ENCODE measurements around the gene SPAG5. TPM values are rescaled to one million over a fixed set of nuclear protein-coding genes. Genes with fewer than 3 reads are reported as not detected.
A peak's percentile ranks its signal among the peaks of the same experiment; 100 is the strongest.

The SPAG5 gene
- total and polyA plus RNA-seq, 9 of the 15 experiments (the other 6 are each of a cell fraction or from before 2014, with no cell fraction given), result 94.4 to 286 (median 151) TPM

DNA sequence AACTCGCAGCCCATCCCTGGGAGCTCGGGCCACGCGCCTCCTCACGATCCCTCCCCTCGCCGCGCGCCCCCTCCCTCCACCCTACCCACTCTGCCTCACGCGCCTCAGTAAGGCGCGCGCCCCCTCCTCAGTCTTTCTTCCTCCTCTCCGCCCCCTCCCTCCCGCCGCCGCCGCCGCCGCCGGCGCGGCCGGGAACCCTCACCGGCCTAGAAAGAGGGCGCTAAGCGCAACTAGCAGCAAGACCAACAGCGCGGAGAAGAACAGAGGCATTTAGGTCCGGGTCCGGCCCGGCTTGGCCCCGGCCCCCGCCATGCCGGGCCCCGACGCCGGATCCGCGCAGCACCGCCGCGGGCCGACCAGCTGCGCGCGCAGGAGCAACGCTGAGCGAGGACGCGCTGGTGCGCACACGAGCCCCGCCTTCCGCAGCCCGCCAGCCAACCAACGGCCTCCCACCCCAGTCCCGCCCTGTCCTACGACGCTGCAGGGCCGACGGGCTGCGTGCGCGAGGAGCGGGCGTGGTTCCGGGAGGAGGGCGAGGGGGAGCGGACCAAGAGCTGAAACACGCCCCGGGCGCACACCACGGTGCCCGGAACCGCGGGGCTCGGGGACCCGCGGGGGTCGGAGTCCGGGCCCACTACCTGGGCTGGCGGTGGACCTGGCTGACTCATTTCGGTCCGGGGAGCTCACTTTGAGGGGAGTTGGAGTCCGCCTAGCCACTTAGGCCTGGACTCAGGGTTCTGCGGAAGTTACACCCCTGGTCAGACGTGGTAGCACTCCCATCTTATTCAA is 46.2 kb upstream of the SPAG5 start, which contains the start of gene BLTP2 (continued):
- TF ChIP-seq, protein P1, sequence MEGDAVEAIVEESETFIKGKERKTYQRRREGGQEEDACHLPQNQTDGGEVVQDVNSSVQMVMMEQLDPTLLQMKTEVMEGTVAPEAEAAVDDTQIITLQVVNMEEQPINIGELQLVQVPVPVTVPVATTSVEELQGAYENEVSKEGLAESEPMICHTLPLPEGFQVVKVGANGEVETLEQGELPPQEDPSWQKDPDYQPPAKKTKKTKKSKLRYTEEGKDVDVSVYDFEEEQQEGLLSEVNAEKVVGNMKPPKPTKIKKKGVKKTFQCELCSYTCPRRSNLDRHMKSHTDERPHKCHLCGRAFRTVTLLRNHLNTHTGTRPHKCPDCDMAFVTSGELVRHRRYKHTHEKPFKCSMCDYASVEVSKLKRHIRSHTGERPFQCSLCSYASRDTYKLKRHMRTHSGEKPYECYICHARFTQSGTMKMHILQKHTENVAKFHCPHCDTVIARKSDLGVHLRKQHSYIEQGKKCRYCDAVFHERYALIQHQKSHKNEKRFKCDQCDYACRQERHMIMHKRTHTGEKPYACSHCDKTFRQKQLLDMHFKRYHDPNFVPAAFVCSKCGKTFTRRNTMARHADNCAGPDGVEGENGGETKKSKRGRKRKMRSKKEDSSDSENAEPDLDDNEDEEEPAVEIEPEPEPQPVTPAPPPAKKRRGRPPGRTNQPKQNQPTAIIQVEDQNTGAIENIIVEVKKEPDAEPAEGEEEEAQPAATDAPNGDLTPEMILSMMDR (IDR thresholded peaks at IDR 0.05 in 2 of 3, conservative IDR thresholded peaks at IDR 0.05 in 1 of 3; ENCODE audit: insufficient read depth in 2 of 3, low read depth in 1 of 3, low read length in 3 of 3), result no peak
- TF ChIP-seq HOXB6 (CRISPR knock-in tag; IDR thresholded peaks at IDR 0.05; ENCODE audit: borderline replicate concordance) (no peak), ZC3H4 (CRISPR knock-in tag; IDR thresholded peaks at IDR 0.05; ENCODE audit: borderline replicate concordance) (no peak), FOXJ2 (tag; IDR thresholded peaks at IDR 0.05) (no peak; the same call in 1 of the 2 replicates), NONO (IDR thresholded peaks at IDR 0.05; ENCODE audit: low read depth in 2 of 2, low read length in 1 of 2) (peak in 1 of 2 experiments; percentile 56; a peak in 2 of 4 replicates), COPS2 (conservative IDR thresholded peaks at IDR 0.05) (no peak), FOXA1 (IDR thresholded peaks at IDR 0.05; ENCODE audit: borderline replicate concordance) (no peak), DDX20 (tag; IDR thresholded peaks at IDR 0.05; ENCODE audit: low read depth) (no peak), ARID2 (IDR thresholded peaks at IDR 0.05) (no peak), ZNF253 (CRISPR knock-in tag; conservative IDR thresholded peaks at IDR 0.05) (no peak), ZNF232 (CRISPR knock-in tag; IDR thresholded peaks at IDR 0.05) (no peak), ZNF830 (CRISPR knock-in tag; IDR thresholded peaks at IDR 0.05) (no peak)
- TF ChIP-seq, protein P2, sequence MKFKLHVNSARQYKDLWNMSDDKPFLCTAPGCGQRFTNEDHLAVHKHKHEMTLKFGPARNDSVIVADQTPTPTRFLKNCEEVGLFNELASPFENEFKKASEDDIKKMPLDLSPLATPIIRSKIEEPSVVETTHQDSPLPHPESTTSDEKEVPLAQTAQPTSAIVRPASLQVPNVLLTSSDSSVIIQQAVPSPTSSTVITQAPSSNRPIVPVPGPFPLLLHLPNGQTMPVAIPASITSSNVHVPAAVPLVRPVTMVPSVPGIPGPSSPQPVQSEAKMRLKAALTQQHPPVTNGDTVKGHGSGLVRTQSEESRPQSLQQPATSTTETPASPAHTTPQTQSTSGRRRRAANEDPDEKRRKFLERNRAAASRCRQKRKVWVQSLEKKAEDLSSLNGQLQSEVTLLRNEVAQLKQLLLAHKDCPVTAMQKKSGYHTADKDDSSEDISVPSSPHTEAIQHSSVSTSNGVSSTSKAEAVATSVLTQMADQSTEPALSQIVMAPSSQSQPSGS (CRISPR knock-in tag; IDR thresholded peaks at IDR 0.05), result no peak
- TF ChIP-seq, protein P3, sequence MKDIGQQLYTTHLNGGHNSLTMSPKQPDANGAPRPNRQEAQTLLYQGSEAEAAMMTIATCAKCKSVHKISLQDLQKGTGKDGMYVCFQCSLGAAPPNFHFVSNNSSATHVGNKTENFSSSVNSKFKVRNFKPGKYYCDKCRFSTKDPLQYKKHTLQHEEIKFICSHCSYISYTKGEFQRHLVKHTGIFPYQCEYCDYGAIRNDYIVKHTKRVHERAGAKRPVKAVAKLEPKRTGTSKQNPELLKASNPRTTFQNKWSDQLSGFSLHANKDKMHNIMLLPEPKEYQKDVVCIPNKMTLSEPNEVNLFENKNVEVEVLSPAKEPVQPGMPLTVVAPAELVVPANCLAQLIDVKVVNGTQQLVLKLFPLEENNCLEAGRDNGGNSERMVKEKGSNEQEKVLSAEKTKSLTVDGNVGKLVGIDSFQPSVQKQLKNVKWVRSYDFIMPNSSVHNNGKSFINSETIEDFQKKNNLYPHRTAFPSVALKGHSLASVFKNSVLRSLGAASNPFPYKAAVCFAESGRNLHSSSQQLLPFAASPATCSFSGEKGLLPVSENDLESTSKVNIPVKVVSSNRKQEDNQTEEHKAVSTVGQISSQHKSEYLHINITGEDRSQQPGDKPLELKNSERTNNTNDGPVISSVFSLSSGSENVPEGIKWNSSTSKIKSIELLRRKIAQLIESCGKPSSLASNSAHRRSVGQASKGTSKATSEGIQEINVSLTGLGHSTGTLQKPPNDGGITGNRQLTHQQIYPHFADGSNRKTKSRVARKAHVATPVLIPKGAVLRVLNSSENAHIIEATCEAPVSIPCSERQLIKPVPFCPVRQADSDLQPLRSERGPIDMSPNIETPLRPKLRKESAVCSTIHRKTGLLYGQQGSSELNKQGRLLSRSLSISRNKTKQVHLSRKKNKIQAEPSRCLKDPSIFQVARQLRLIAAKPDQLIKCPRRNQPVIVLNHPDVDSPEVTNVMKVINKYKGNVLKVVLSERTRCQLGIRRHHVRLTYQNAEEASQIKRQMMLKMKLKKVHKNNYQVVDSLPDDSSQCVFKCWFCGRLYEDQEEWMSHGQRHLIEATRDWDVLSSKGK (CRISPR knock-in tag; IDR thresholded peaks at IDR 0.05), result no peak
- TF ChIP-seq, protein P4, sequence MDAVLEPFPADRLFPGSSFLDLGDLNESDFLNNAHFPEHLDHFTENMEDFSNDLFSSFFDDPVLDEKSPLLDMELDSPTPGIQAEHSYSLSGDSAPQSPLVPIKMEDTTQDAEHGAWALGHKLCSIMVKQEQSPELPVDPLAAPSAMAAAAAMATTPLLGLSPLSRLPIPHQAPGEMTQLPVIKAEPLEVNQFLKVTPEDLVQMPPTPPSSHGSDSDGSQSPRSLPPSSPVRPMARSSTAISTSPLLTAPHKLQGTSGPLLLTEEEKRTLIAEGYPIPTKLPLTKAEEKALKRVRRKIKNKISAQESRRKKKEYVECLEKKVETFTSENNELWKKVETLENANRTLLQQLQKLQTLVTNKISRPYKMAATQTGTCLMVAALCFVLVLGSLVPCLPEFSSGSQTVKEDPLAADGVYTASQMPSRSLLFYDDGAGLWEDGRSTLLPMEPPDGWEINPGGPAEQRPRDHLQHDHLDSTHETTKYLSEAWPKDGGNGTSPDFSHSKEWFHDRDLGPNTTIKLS (IDR thresholded peaks at IDR 0.05; ENCODE audit: borderline replicate concordance, low read depth), result peak; percentile 64; the same call in 1 of the 2 replicates
- TF ChIP-seq, protein P5, sequence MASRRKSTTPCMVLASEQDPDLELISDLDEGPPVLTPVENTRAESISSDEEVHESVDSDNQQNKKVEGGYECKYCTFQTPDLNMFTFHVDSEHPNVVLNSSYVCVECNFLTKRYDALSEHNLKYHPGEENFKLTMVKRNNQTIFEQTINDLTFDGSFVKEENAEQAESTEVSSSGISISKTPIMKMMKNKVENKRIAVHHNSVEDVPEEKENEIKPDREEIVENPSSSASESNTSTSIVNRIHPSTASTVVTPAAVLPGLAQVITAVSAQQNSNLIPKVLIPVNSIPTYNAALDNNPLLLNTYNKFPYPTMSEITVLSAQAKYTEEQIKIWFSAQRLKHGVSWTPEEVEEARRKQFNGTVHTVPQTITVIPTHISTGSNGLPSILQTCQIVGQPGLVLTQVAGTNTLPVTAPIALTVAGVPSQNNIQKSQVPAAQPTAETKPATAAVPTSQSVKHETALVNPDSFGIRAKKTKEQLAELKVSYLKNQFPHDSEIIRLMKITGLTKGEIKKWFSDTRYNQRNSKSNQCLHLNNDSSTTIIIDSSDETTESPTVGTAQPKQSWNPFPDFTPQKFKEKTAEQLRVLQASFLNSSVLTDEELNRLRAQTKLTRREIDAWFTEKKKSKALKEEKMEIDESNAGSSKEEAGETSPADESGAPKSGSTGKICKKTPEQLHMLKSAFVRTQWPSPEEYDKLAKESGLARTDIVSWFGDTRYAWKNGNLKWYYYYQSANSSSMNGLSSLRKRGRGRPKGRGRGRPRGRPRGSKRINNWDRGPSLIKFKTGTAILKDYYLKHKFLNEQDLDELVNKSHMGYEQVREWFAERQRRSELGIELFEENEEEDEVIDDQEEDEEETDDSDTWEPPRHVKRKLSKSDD (conservative IDR thresholded peaks at IDR 0.05; ENCODE audit: low read length), result no peak

Measured in K562 (cell line).